ENCODE data around the gene GMNC.

Gene GMNC

GRCh38 chr3:190847436-190847835 is 15.1 kb downstream of the GMNC start:
- DNase-seq, result no peak

- peak; percentile 13 for DNase-seq
These were observed 22.3 kb downstream of the GMNC start for GRCh38 chr3:190840146-190840545.

- DNase-seq, result no peak
These were observed 31.3 kb downstream of the GMNC start for GRCh38 chr3:190831225-190831624.

- DNase-seq, result no peak
These were observed 32.5 kb downstream of the GMNC start for GRCh38 chr3:190830031-190830430.

- no peak for DNase-seq
These were observed 36.5 kb downstream of the GMNC start for GRCh38 chr3:190826018-190826417.

- DNase-seq, result no peak
These were observed 37.0 kb downstream of the GMNC start for GRCh38 chr3:190825386-190826016.

- peak; percentile 77 for DNase-seq
These were observed 50.6 kb downstream of the GMNC start for GRCh38 chr3:190811775-190812480.

- DNase-seq, result no peak
These were observed 51.5 kb downstream of the GMNC start for GRCh38 chr3:190810957-190811356.

GRCh38 chr3:190809351-190809750 is 53.1 kb downstream of the GMNC start:
- no peak for DNase-seq

- peak; percentile 12 for DNase-seq
These were observed 54.6 kb downstream of the GMNC start for GRCh38 chr3:190807719-190808375.
